GM18909 (cell line): Measurements from ENCODE around the gene OR8I2.
"Not testable (repeated sequence)": the region's sequence is repeated elsewhere in the genome, so short reads cannot be mapped to it uniquely, and the experiment has no call there.

Source experiments
- ATAC-seq: cut with Tn5 transposase; IDR thresholded peaks from one replicate; pipeline ENCODE4 v1.9.1; 2021; ENCODE audit warnings: mild to moderate bottlenecking; ENCODE audit not compliant: unreplicated experiment, poor library complexity

OR8I2 gene

DNA sequence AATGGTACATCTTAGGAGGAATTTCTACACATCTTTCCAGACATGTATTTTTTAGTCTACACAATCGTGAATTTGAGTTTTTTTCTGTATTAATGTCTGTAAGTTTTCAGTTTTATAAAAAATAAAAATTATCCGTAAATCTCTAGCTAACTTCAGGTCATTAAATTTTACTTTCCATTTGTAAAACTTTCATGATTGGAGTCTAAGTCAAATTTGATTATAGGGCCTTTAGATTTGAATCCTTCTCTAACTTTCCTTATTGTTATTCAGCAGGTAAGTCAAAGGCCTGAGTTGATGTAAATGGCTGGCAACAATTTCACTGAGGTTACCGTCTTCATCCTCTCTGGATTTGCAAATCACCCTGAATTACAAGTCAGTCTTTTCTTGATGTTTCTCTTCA lies at the start of gene OR8I2:
Gene OR8I2, plus strand, starts transcription at position 301 of the 400 bp plus-strand sequence. Its CDS starts 0 bp downstream, at position 301.
- no peak for ATAC-seq

DNA sequence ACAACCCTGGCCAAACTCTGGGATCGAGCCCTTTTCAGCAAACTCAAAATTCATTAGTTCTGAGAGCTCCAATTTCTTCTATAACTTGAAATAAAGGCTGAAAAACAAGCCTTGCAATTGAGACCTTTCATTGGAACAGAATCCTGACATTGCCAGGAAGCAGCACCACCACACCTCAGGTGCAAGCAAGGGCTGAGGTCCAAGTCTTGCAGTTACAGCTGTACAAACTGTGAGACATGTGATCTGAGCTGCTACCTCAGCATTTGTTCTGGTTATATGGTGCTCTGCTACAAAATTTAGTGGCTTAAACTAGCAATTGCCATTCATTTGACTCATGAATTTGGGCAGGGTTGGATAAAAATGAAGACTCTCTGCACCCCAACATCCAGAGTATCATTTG lies 47.6 kb upstream of the OR8I2 start:
- no peak for ATAC-seq

DNA sequence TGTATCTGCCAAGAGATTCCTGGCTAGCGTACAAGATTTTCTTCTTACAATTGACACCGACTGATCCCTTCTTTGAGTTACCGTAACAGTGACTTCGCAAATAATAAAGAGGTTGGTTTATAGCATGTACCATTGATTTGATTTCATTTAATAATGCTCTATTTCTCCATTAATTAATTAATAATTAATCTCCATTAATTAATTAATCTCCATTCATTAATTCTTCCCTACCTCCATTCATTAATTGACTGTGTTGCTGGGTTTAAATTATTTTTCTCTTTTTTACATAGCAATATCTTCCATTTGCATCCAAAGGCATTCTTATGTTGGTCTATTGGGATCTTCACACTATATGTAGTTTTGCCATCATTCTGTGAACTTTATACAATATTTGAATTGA lies 44.6 kb upstream of the OR8I2 start:
- ATAC-seq: no peak

DNA sequence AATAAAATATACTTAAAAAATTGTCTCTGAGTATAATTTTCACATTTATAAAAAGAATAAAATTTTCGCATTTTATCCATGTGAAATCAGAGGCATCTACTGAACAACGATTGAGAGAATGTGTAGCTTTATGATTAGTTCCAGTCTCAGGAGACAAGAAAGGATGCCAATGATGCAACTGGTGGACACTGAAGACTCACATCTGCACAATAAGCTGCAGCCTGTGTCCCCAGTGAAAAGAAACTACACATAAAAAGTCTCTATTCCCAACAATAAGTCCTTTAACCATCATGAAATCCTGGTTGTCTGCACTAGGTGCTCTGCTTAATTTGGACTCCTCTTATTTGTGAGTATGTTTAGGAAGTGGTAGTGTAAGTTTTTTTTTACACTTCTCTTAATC lies 43.6 kb upstream of the OR8I2 start:
- ATAC-seq: no peak

DNA sequence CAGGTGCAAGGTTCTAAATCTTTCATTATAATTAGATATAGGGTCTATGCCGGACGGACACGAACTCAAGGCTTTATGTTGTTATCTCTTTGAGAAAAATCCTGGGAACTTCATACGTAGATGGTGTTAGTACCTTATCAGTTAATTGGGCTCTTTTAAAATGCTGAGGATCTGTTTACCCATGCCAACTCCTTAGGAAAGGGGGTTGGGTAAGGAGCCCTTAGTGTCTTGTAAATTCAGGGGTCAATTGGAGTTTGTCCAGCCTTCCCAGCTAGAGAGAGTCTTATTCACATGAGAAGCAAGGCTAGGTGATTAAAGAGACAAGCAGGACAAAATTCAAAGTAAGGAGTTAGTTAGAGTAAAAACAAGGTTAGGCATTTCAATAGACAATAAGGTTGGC lies 36.7 kb upstream of the OR8I2 start:
- not testable (repeated sequence) for ATAC-seq

DNA sequence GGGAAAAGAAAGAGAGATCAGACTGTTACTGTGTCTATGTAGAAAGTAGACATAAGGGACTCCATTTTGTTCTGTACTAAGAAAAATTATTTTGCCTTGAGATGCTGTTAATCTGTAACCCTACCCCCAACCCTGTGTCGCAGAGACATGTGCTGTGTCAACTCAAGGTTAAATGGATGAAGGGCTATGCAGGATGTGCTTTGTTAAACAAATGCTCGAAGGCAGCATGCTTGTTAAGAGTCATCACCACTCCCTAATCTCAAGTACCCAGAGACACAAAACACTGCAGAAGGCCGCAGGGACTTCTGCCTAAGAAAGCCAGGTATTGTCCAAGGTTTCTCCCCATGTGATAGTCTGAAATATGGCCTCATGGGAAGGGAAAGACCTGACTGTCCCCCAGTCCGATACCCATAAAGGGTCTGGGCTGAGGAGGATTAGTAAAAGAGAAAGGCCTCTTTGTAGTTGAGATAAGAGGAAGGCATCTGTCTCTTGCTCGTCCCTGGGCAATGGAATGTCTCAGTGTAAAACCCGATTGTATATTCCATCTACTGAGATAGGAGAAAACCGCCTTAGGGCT lies 35.4 kb upstream of the OR8I2 start:
- ATAC-seq: not testable (repeated sequence)

DNA sequence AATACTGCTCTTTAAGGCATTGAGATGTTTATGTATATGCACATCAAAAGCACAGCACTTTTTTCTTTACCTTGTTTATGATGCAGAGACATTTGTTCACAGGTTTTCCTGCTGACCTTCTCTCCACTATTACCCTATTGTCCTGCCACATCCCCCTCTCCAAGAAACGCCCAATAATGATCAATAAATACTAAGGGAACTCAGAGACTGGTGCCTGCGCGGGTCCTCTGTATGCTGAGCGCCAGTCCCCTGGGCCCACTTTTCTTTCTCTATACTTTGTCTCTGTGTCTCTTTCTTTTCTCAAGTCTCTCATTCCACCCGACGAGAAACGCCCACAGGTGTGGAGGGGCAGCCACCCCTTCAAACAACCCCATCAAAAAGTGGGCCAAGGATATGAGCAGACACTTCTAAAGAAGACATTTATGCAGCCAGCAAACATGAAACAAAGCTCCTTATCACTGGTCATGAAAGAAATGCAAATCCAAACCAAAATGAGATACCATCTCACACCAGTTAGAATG lies 34.8 kb upstream of the OR8I2 start:
- not testable (repeated sequence) for ATAC-seq

DNA sequence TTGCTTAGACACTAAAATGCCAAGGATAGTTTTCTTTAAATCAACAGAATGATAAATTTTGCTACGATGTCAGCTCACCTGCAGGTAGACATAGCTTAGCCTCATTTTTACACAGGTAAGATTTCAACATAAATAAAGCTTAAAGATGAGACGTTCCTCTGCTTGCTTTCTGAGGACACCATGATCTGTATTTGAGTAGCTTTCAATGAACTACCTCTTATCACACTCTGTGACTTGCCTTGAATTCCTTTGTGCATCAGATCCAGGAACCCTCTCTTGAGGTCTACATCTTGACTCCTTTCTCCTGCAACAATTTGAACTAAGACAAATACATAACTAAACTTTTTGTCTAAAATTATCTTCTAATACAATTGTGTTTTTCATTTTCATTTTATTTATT lies 26.1 kb upstream of the OR8I2 start:
- no peak for ATAC-seq

DNA sequence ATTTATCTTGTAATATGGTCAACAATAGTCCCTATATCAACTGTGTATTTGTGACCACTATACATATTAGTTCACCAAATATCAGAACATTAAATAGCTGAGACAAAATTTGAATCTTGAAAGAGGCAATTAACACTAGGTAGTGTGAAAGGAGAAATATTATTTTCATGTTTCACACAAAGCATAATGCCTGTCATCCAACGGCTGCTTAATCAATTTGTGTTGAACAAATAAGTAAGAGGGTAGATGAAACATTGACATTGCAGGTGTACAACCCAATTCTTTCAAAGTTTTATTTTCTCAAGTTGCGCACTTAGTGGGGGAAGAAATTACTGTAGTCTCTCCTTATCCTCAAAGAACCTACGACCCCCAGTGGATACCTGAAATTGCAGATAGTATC lies 3.4 kb upstream of the OR8I2 start:
- ATAC-seq: no peak

DNA sequence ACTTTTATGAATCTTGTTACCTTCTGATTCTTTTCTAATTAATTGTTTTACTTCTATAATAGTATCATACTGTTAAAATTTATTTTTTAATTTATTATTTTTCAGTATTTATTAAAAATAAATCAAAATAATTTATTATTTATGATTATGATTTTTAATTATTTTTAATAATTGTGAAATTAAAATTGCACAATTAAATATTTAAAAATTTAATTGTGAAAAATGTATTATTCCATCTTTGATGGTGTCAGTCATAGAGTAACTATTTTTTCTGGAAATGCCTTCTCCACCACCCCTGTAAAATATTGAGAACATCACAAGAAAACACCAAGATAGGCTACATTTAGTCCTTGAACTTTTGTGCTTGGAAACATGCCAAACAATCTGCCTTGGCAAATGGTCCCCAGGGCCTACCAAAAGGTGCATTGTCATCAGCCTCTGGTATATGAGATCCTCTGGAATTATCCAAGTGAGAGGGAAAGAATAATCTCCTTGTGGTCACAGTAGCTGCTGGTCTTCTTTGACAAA lies 10.2 kb downstream of the OR8I2 start, which contains the start of gene OR8H2:
Gene OR8H2, plus strand, starts transcription at position 478 of the 528 bp plus-strand sequence. CDS start 1,356 bp downstream, outside the sequence.
- no peak for ATAC-seq

DNA sequence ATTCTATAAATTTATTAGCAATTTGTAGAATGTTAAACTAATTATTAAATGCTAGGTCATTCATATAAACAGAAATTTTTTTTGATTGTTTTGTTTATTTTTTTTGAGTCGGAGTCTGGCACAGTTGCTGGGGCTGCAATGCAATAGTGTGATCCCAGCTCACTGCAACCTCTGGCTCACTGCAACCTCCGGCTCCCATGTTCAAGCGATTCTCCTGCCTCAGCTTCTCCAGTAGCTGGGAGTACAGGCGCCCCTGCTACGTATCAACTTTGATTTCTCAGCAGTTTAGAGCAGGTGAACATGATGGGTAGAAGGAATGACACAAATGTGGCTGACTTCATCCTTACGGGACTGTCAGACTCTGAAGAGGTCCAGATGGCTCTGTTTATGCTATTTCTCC lies 29.0 kb downstream of the OR8I2 start, which contains the start of gene OR8H3:
Gene OR8H3, plus strand, starts transcription at position 301 of the 400 bp plus-strand sequence. Its CDS starts 0 bp downstream, at position 301.
- ATAC-seq: no peak

DNA sequence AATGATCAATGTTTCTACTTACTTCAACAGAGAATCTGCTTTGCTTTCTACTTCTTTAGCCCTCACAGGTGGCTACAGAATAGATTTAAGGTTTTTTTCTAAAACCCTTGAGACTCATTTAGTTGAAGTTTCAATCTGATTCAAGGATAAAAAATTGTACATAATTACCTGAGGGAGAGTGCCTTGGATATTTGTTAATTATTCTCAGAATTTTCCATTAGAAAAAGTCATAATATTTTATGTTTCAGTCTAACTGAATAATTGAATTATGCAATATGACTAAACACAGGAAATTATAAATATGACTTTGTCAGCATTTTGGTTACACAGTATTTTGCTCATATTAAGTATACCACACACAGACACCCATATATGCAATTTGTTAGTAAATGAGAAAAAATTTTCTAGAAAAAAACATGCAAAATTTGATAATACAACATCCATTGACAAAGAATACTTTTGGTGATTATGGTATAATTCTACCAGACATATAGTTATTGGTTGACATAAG lies 47.1 kb downstream of the OR8I2 start, which contains the start of gene OR8J3:
Gene OR8J3, minus strand, starts transcription at position 51 of the 511 bp plus-strand sequence. CDS start 2,483 bp downstream, outside the sequence.
- no peak for ATAC-seq

DNA sequence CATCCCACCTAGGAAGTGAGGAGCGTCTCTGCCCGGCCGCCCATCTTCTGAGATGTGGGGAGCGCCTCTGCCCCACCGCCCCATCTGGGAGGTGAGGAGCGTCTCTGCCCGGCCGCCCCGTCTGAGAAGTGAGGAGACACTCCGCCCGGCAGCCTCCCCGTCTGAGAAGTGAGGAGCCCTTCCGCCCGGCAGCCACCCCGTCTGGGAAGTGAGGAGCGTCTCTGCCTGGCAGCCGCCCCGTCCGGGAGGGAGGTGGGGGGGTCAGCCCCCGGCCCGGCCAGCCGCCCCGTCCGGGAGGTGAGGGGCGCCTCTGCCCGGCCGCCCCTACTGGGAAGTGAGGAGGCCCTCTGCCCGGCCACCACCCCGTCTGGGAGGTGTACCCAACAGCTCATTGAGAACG lies 50.6 kb downstream of the OR8I2 start:
- ATAC-seq: not testable (repeated sequence)
